Measurements from ENCODE around the gene HSDL1. TPM values are rescaled to one million over a fixed set of nuclear protein-coding genes. Genes with fewer than 3 reads are reported as not detected.
A peak's percentile ranks its signal among the peaks of the same experiment; 100 is the strongest.

HSDL1 gene
- total and polyA plus RNA-seq, 2 of the 8 experiments (the other 6 are each of a cell fraction or from before 2014, with no cell fraction given) = 25.0 to 55.7 TPM

GRCh38 chr16:84144209-84144858, 643 bp downstream of the HSDL1 start (continued):
- 0 out of 2 replicates have a peak, but pooled peaks have one; percentile 17 for TF ChIP-seq TAF1 (IDR thresholded peaks at IDR 0.05; ENCODE audit: low read depth, low read length)
- TF ChIP-seq CREB1 (IDR thresholded peaks at IDR 0.05) = no peak
- TF ChIP-seq CTBP2 (IDR thresholded peaks at IDR 0.05; ENCODE audit: borderline replicate concordance, insufficient read depth, insufficient read length, low read length) = peak; percentile 23
- no peak for TF ChIP-seq ATF3 (IDR thresholded peaks at IDR 0.05; ENCODE audit: insufficient read depth, low read depth, low read length)
- no peak for TF ChIP-seq NANOG (IDR thresholded peaks at IDR 0.05; ENCODE audit: insufficient read depth, low read depth, low read length, poor library complexity, severe bottlenecking)
- TF ChIP-seq E2F6 (IDR thresholded peaks at IDR 0.05) = no peak
- TF ChIP-seq RXRA (IDR thresholded peaks at IDR 0.05; ENCODE audit: insufficient read depth, low read depth, low read length) = no peak
- no peak for TF ChIP-seq CHD2 (IDR thresholded peaks at IDR 0.05; ENCODE audit: low read length)
- TF ChIP-seq RNF2 (IDR thresholded peaks at IDR 0.05; ENCODE audit: borderline replicate concordance, low read depth, low read length, missing control alignments, poor library complexity, severe bottlenecking) = no peak
